ENCODE results near the gene TMEM219.

DNA sequence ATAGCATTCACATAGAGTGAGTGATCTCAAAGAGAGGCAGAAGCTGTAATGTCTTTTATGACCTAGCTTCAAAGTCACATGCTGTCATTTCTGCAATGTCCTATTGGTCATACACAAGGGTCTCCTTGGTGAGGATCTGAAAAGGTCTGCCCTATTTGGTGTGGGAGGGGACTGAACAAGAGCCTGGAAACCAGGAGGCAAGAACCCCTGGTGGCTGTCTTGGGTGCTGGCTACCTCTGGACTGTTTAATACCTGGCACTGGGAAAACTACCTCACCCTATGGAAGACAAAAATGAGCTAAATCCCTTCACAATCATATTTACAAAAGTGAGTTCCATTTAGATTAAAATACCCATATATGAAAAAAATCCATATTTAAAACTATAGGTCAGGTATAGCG is 44.9 kb upstream of the TMEM219 start:
- TF ChIP-seq POLR2A (IDR thresholded peaks at IDR 0.05; ENCODE audit: low read depth, low read length) (no peak), POLR2AphosphoS5 (IDR thresholded peaks at IDR 0.05; ENCODE audit: insufficient read depth, low read depth, low read length) (no peak), EZH2 (IDR thresholded peaks at IDR 0.05; ENCODE audit: borderline replicate concordance, low read depth, low read length, severe bottlenecking) (no peak), FOS (IDR thresholded peaks at IDR 0.05; ENCODE audit: borderline replicate concordance, insufficient read depth, low read length) (no peak), MYC (IDR thresholded peaks at IDR 0.05; ENCODE audit: low read depth, low read length) (no peak), GATA2 (IDR thresholded peaks at IDR 0.05; ENCODE audit: insufficient read depth, insufficient read length, low read depth, low read length) (no peak)
- TF ChIP-seq, protein P1, sequence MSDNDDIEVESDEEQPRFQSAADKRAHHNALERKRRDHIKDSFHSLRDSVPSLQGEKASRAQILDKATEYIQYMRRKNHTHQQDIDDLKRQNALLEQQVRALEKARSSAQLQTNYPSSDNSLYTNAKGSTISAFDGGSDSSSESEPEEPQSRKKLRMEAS (IDR thresholded peaks at IDR 0.05; ENCODE audit: insufficient read depth, insufficient read length), result no peak
- TF ChIP-seq, protein P2, sequence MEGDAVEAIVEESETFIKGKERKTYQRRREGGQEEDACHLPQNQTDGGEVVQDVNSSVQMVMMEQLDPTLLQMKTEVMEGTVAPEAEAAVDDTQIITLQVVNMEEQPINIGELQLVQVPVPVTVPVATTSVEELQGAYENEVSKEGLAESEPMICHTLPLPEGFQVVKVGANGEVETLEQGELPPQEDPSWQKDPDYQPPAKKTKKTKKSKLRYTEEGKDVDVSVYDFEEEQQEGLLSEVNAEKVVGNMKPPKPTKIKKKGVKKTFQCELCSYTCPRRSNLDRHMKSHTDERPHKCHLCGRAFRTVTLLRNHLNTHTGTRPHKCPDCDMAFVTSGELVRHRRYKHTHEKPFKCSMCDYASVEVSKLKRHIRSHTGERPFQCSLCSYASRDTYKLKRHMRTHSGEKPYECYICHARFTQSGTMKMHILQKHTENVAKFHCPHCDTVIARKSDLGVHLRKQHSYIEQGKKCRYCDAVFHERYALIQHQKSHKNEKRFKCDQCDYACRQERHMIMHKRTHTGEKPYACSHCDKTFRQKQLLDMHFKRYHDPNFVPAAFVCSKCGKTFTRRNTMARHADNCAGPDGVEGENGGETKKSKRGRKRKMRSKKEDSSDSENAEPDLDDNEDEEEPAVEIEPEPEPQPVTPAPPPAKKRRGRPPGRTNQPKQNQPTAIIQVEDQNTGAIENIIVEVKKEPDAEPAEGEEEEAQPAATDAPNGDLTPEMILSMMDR (IDR thresholded peaks at IDR 0.05; ENCODE audit: extremely low read depth in 1 of 2, insufficient read depth in 1 of 2, low read depth in 1 of 2, low read length in 2 of 2), result no peak
